Activated CD4-positive, alpha-beta T cell treated with anti-CD3 and anti-CD28 coated beads for 36 hours (primary cell): ENCODE data around the gene KANSL3. TPM values are rescaled to one million over a fixed set of nuclear protein-coding genes. Genes with fewer than 3 reads are reported as not detected.
A peak's percentile ranks its signal among the peaks of the same experiment; 100 is the strongest.
"Not testable (repeated sequence)": the region's sequence is repeated elsewhere in the genome, so short reads cannot be mapped to it uniquely, and the experiment has no call there.

ENCODE experiments used
- ATAC-seq: fragments of 200-7000 bp; cut with Tn5 transposase; one replicate; pipeline ENCODE4 v1.10.0; 2021; ENCODE audit warnings: mild to moderate bottlenecking, moderate library complexity
- CTCF ChIA-PET: fragments of 350-600 bp; sonication (Branson Sonifier 250); formaldehyde crosslinking; loops from one replicate; lab custom pipeline; 2021; ENCODE audit warnings: antibody characterized with exemption; lab: Charles Lee
- POLR2A ChIA-PET: fragments of 350-600 bp; sonication (Branson Sonifier 250); formaldehyde crosslinking; loops from one replicate; lab custom pipeline; 2021; ENCODE audit warnings: antibody characterized with exemption, inconsistent platforms; lab: Charles Lee
- DNase-seq: peaks from one replicate; pipeline ENCODE4 v3.0.0-alpha.2; 2020
- H3K27ac Mint-ChIP-seq: one replicate; pipeline ENCODE4 v1.8.0; 2021; ENCODE audit warnings: mixed read lengths
- H3K27me3 Mint-ChIP-seq: one replicate; pipeline ENCODE4 v1.8.0; 2021; ENCODE audit warnings: mixed read lengths
- H3K36me3 Mint-ChIP-seq: one replicate; pipeline ENCODE4 v1.8.0; 2021; ENCODE audit warnings: low read depth, mixed read lengths
- H3K4me1 Mint-ChIP-seq: one replicate; pipeline ENCODE4 v1.8.0; 2021; ENCODE audit warnings: mixed read lengths
- H3K4me3 Mint-ChIP-seq: one replicate; pipeline ENCODE4 v1.8.0; 2021; ENCODE audit warnings: mild to moderate bottlenecking, moderate library complexity, mixed read lengths
- H3K9me3 Mint-ChIP-seq: one replicate; pipeline ENCODE4 v1.8.0; 2021; ENCODE audit warnings: low read depth, mixed read lengths
- intact Hi-C, 2 experiments: fragments of 100-400 bp; cut with DNase I in 1 of 2; cut with micrococcal nuclease in 1 of 2; formaldehyde crosslinking; loops; one replicate each; pipeline versions ENCODE4 v1.14.2 to v1.15.1; 2022 to 2024; cut with DNase I, micrococcal nuclease
- total RNA-seq, 2 experiments: library from RNA; stranded (reverse); gene quantifications; one replicate each; pipeline ENCODE4 v1.2.3, GENCODE V29; 2021

Gene KANSL3
- total RNA-seq, 2 experiments from 2014 or later, result 33.9 to 39.1 TPM

GRCh38 chr2:96654791-96655190 lies 16.7 kb upstream of the KANSL3 start:
- CTCF ChIA-PET, ATAC-seq, H3K4me1 Mint-ChIP-seq, POLR2A ChIA-PET, H3K27ac Mint-ChIP-seq, intact Hi-C loops, H3K9me3 Mint-ChIP-seq, H3K27me3 Mint-ChIP-seq, DNase-seq, H3K4me3 Mint-ChIP-seq, H3K36me3 Mint-ChIP-seq: not testable (repeated sequence)

- no peaks in the 10 kb centered on the region for H3K4me1 Mint-ChIP-seq
- CTCF ChIA-PET, result interaction anchor here (1.4 kb wide), 1 partner anchor 98 kb away, joined by 3 read pairs; no protein-coding TSS in a partner anchor
- intact Hi-C loops, result no loop called here
- H3K27me3 Mint-ChIP-seq, result no peaks in the 10 kb centered on the region
- no peak overlapping the region for H3K4me3 Mint-ChIP-seq
- POLR2A ChIA-PET, result no interaction called here
- ATAC-seq (no peak), DNase-seq (no peak)
- H3K36me3 Mint-ChIP-seq, result no peaks in the 10 kb centered on the region
- H3K27ac Mint-ChIP-seq, result no peak overlapping the region
- H3K9me3 Mint-ChIP-seq, result no peaks in the 10 kb centered on the region
Measured at GRCh38 chr2:96651793-96652192, 13.7 kb upstream of the KANSL3 start.

DNA sequence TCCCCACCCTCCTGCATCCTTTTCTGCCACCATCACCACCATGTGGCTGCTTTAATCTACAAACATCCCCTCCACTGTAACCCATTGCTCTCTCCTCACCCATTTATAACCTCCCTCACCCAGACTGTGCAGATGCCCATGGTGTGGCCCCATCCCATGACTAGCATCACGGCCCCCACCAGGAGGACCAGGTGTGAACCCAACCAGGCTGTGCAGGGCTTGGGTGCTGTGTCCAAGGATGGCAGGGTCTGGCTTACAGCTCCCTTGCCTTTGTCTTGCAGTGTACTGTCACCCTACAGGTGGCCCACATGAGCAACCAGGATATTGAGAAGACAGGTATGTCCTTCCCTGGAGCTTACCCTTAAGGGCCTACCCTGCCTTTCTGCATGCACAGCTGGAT lies 11.2 kb upstream of the KANSL3 start:
- intact Hi-C loops, result no loop called here
- Mint-ChIP-seq H3K36me3 (no peaks in the 10 kb centered on the region), H3K9me3 (no peaks in the 10 kb centered on the region), H3K27me3 (no peaks in the 10 kb centered on the region), H3K27ac (no peak overlapping the region), H3K4me1 (no peaks in the 10 kb centered on the region), H3K4me3 (no peak overlapping the region)
- ATAC-seq (no peak), DNase-seq (no peak)
- CTCF ChIA-PET, result interaction anchor here (0.7 kb wide), 1 partner anchor 48 kb away, joined by 4 read pairs; no protein-coding TSS in a partner anchor
- POLR2A ChIA-PET, result no interaction called here

DNA sequence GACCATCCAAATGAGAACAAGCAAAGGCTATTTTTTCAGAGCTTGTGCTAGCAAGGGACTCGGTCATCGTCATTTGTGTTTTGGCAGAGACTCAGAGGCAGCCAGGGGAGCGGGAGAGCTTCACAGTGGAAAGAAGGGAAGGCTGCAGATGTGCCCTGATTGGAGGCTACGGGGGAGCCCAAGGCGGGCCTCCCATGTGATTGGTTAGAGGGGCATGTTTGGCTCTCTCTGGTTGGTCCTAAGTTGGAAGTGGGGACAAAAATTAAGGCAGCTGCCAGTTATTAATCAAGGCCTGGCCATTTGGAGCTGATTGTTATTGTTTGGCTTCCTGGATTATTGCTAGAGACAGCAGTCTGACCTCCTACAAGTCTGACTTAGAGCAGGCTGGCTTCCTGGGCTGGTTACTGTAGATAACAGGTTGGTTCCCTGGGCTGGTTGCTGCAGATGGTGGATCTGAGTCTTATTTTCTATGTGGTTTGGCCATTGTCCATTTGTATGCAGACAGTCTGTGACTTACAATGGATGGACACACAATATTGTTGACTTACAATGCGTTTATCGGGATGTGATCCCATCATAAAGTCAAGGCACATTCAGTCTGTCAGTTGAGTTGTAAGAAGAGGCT lies 10.3 kb upstream of the KANSL3 start:
- no peaks in the 10 kb centered on the region for H3K9me3 Mint-ChIP-seq
- ChIA-PET CTCF (interaction anchor here (0.7 kb wide), 1 partner anchor 47 kb away, joined by 4 read pairs; no protein-coding TSS in a partner anchor), POLR2A (no interaction called here)
- ATAC-seq (no peak), DNase-seq (no peak)
- no peak overlapping the region for H3K4me3 Mint-ChIP-seq
- H3K27ac Mint-ChIP-seq, result no peak overlapping the region
- no peaks in the 10 kb centered on the region for H3K27me3 Mint-ChIP-seq
- intact Hi-C loops, result no loop called here
- H3K4me1 Mint-ChIP-seq, result no peaks in the 10 kb centered on the region
- no peaks in the 10 kb centered on the region for H3K36me3 Mint-ChIP-seq

DNA sequence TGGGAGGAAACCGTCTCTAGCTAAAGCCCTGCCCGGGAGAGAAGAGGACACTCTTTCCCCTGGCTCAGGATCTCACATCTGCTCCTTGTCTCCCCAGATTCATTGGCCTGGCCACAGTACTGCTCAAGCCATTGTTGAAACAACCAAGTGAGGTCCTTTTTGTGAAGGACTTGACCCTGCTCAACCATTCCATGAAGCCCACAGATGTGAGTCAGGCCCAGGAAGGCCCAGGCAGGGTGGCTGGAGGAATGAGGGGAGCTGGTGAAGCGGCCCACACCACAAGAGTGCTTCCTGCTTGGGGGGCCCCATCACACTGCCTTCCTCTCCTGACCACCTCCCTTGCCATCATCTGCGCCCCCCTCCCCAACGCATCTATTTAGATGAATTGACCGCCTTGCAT lies 9.6 kb upstream of the KANSL3 start:
- intact Hi-C loops, result no loop called here
- no peak overlapping the region for H3K27ac Mint-ChIP-seq
- no peak overlapping the region for H3K4me3 Mint-ChIP-seq
- no peak for DNase-seq
- no peaks in the 10 kb centered on the region for H3K9me3 Mint-ChIP-seq
- ChIA-PET POLR2A (no interaction called here), CTCF (interaction anchor here (0.7 kb wide), 1 partner anchor 9 kb away, joined by 4 read pairs; no protein-coding TSS in a partner anchor)
- H3K36me3 Mint-ChIP-seq, result no peaks in the 10 kb centered on the region
- no peaks in the 10 kb centered on the region for H3K4me1 Mint-ChIP-seq
- H3K27me3 Mint-ChIP-seq, result no peaks in the 10 kb centered on the region
- no peak for ATAC-seq

GRCh38 chr2:96642564-96643360 lies 4.7 kb upstream of the KANSL3 start, which contains the start of gene FER1L5:
Gene FER1L5 (plus strand): TSS chr2:96642764. CDS start chr2:96642837, 73 bp downstream.
- Mint-ChIP-seq H3K27ac (no peak within 1 kb of the TSS), H3K4me3 (no peak within 1 kb of the TSS), H3K27me3 (no peaks in the 10 kb centered on the region), H3K9me3 (no peaks in the 10 kb centered on the region), H3K4me1 (no peaks in the 10 kb centered on the region), H3K36me3 (no peaks in the 10 kb centered on the region)
- ChIA-PET CTCF (interaction anchor here (0.9 kb wide), 1 partner anchor 114 kb away, joined by 4 read pairs; no protein-coding TSS in a partner anchor), POLR2A (no interaction called here)
- intact Hi-C loops, result no loop called here
- no peak for DNase-seq
- no peak for ATAC-seq

DNA sequence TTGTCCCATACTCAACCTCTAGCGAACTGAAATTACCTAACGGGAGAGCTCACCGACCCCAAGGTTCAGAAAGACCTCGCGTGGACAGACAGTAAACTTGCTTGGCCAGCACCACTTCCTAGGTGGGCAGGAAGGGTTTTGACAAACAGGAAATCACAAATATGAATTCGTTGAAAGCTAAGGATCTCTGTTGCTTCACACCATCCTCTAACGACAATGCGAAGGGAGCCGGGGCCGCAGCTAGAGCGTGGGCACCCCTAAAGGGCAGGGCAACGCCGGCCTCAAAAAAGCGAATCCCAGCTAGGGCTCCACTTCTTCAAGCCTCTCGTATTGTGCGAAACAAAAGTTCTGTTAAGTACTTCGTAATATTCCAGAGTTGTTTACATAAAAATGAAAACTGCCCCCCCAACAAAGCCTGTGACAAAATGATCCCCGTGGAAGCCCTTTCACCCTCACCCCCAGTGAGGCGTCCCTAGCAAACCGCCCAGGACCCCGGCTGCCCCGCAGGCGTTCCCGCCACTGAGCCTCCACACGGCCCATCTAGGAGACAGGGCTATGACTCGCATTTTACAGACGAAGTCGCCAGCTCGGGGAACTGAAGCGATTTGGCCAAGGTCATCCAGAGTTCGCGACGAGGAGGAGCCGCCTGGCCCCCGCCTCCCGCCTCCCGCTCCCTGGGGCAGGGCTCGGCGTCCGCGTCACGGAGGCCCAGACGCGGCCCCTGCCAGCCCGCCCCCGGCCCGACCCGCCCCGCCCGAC lies 548 bp downstream of the KANSL3 start:
- POLR2A ChIA-PET, result interaction anchor here (0.5 to 1.9 kb wide), 10 partner anchors 9 to 1051 kb away, joined by 3 to 12 read pairs (median 4); no protein-coding TSS in a partner anchor
- CTCF ChIA-PET, result interaction anchor here (0.6 to 1.9 kb wide), 7 partner anchors 19 to 498 kb away, joined by 3 to 13 read pairs (median 3); partner anchors contain the start of genes ANKRD36 and CNNM4
- intact Hi-C loops, result loop anchor here (1.0 to 5.0 kb wide), 15 partner anchors 99 to 1025 kb away; partner anchors contain the start of genes ANKRD39 (in 2 of the 2), CNNM3 (in 2 of the 2), CNNM4 (in 2 of the 2) and LMAN2L (in 2 of the 2)
- ATAC-seq (peak; percentile 87), DNase-seq (peak; percentile 89)
- H3K9me3 Mint-ChIP-seq, result no peaks in the 10 kb centered on the region
- peaks cover 30% of the 10 kb centered on the region for H3K4me1 Mint-ChIP-seq
- peaks cover 31% of the 10 kb centered on the region for H3K36me3 Mint-ChIP-seq
- H3K27me3 Mint-ChIP-seq, result no peaks in the 10 kb centered on the region
- H3K4me3 Mint-ChIP-seq, result peak overlapping the region; percentile 91
- H3K27ac Mint-ChIP-seq, result peak overlapping the region; percentile 93

- ChIA-PET CTCF (interaction anchor here (0.9 to 1.9 kb wide), 5 partner anchors 18 to 476 kb away, joined by 3 to 13 read pairs (median 4); partner anchors contain the start of genes ANKRD36 and CNNM4), POLR2A (interaction anchor here (0.5 to 1.9 kb wide), 6 partner anchors 8 to 1051 kb away, joined by 3 to 11 read pairs (median 4); no protein-coding TSS in a partner anchor)
- peak overlapping the region; percentile 91 for H3K4me3 Mint-ChIP-seq
- H3K36me3 Mint-ChIP-seq, result peaks cover 37% of the 10 kb centered on the region
- intact Hi-C loops, result loop anchor here (5.0 kb wide), 4 partner anchors 104 to 1026 kb away; partner anchors contain the start of genes ACTR1B (in 1 of the 2), ANKRD39 (in 1 of the 2) and CNNM3 (in 1 of the 2)
- H3K4me1 Mint-ChIP-seq, result peaks cover 30% of the 10 kb centered on the region
- H3K27me3 Mint-ChIP-seq, result no peaks in the 10 kb centered on the region
- H3K27ac Mint-ChIP-seq, result peak overlapping the region; percentile 24
- ATAC-seq (no peak), DNase-seq (no peak)
- H3K9me3 Mint-ChIP-seq, result no peaks in the 10 kb centered on the region
Measured at GRCh38 chr2:96636551-96637171, 1.5 kb downstream of the KANSL3 start.

DNA sequence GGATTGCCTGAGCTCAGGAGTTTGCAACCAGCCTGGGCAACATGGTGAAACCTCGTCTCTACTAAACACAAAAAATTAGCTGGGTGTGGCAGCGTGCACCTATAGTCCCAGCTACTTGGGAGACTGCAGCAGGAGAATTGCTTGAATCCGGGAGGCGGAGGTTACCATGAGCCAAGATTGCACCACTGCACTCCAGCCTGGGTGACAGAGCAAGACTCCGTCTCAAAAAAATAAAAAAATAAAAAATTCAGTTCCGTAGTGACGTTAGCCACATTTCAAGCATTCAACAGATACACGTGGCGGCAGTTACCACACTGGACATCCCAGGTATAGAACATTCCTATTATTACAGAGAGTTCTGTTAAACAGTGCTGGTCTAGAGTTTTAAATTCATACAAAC lies 4.5 kb downstream of the KANSL3 start:
- Mint-ChIP-seq H3K27me3 (no peaks in the 10 kb centered on the region), H3K9me3 (no peaks in the 10 kb centered on the region), H3K27ac (no peak overlapping the region), H3K4me3 (no peak overlapping the region), H3K36me3 (peaks cover 59% of the 10 kb centered on the region), H3K4me1 (peaks cover 30% of the 10 kb centered on the region)
- POLR2A ChIA-PET, result interaction anchor here (0.7 kb wide), 1 partner anchor 134 kb away, joined by 3 read pairs; no protein-coding TSS in a partner anchor
- no peak for ATAC-seq
- intact Hi-C loops, result no loop called here
- CTCF ChIA-PET, result interaction anchor here (1.3 kb wide), 1 partner anchor 22 kb away, joined by 3 read pairs; no protein-coding TSS in a partner anchor
- DNase-seq, result no peak

GRCh38 chr2:96631804-96632435 lies 6.2 kb downstream of the KANSL3 start:
- DNase-seq (no peak), ATAC-seq (no peak)
- Mint-ChIP-seq H3K36me3 (peaks cover 63% of the 10 kb centered on the region), H3K27me3 (no peaks in the 10 kb centered on the region), H3K9me3 (no peaks in the 10 kb centered on the region), H3K4me3 (no peak overlapping the region), H3K27ac (no peak overlapping the region), H3K4me1 (peaks cover 28% of the 10 kb centered on the region)
- ChIA-PET CTCF (interaction anchor here (0.8 to 1.0 kb wide), 2 partner anchors 132 to 181 kb away, joined by 3 to 4 read pairs; no protein-coding TSS in a partner anchor), POLR2A (no interaction called here)
- intact Hi-C loops, result no loop called here
